ENCODE results near the gene DEFB123.

DEFB123 gene

DNA sequence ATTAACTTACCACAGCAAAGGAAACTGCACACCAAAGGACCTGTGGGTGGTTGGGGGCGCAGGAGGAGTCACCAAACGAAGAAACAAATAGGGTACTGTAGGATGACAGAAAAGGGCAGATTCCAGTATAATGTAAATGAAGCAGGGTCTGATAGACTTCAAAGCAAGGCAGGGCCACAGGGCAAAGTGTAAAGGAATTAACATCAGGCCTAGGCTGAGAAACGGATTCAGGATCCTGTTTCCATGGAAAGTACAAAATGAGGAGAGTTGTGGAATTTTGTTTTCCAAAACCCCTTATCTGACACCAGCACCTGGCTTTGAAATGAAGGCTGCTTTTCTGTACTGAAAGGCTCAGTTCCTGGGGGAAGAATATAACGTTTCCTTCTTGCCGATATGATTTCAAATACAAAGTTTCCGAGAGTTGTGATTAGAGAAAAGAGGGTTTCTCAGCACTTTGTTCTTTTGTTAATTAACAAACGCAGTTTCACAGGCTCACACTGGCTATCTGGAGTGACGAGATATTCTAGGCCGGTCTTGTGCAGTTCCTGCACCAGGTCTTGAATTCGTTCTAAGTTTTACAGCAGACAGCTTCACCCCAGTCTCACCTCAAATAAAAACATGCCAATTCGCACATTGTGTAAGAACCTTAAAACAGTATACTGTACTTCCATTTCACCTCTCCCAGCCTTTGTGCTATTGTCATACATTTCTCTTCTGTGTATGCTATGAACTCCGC lies 5.8 kb downstream of the DEFB123 start:
- Histone ChIP-seq H3F3A (ENCODE audit: low read depth) (no peaks in the 10 kb centered on the region), H3K9me3 (ENCODE audit: insufficient read depth, low read depth, low read length) (no peaks in the 10 kb centered on the region), H3K27me3 (ENCODE audit: insufficient read depth, low read length, poor library complexity, severe bottlenecking) (no peaks in the 10 kb centered on the region), H3K36me3 (ENCODE audit: insufficient read depth, low read length) (no peaks in the 10 kb centered on the region), H3K4me2 (ENCODE audit: low read depth, low read length, poor library complexity, severe bottlenecking) (no peak overlapping the region), H3K9me2 (replicated peaks; ENCODE audit: low read depth, low read length) (no peaks in the 10 kb centered on the region), H2AFZ (ENCODE audit: low read length) (no peak overlapping the region), H3K9ac (ENCODE audit: low read depth, low read length, poor library complexity, severe bottlenecking) (no peak overlapping the region), H3K4me3 (ENCODE audit: low read length, poor library complexity, severe bottlenecking) (no peak overlapping the region), H4K20me1 (ENCODE audit: insufficient read depth, low read length, poor library complexity, severe bottlenecking) (no peaks in the 10 kb centered on the region), H3K4me1 (ENCODE audit: insufficient read depth, low read length, poor library complexity, severe bottlenecking) (no peaks in the 10 kb centered on the region), H3K79me2 (ENCODE audit: insufficient read depth, low read length) (no peaks in the 10 kb centered on the region)
- TF ChIP-seq, protein P1, sequence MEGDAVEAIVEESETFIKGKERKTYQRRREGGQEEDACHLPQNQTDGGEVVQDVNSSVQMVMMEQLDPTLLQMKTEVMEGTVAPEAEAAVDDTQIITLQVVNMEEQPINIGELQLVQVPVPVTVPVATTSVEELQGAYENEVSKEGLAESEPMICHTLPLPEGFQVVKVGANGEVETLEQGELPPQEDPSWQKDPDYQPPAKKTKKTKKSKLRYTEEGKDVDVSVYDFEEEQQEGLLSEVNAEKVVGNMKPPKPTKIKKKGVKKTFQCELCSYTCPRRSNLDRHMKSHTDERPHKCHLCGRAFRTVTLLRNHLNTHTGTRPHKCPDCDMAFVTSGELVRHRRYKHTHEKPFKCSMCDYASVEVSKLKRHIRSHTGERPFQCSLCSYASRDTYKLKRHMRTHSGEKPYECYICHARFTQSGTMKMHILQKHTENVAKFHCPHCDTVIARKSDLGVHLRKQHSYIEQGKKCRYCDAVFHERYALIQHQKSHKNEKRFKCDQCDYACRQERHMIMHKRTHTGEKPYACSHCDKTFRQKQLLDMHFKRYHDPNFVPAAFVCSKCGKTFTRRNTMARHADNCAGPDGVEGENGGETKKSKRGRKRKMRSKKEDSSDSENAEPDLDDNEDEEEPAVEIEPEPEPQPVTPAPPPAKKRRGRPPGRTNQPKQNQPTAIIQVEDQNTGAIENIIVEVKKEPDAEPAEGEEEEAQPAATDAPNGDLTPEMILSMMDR (conservative IDR thresholded peaks at IDR 0.05; ENCODE audit: low read length): no peak
- TF ChIP-seq EZH2phosphoT487 (IDR thresholded peaks at IDR 0.05; ENCODE audit: borderline replicate concordance): no peak

- H4K20me1 ChIP-seq (ENCODE audit: insufficient read depth, low read length, poor library complexity, severe bottlenecking): no peaks in the 10 kb centered on the region
- no peak for TF ChIP-seq EZH2phosphoT487 (IDR thresholded peaks at IDR 0.05; ENCODE audit: borderline replicate concordance)
- no peak overlapping the region for H3K4me3 ChIP-seq (ENCODE audit: low read length, poor library complexity, severe bottlenecking)
- H3F3A ChIP-seq (ENCODE audit: low read depth): no peaks in the 10 kb centered on the region
- no peak overlapping the region for H2AFZ ChIP-seq (ENCODE audit: low read length)
- no peaks in the 10 kb centered on the region for H3K9me2 ChIP-seq (replicated peaks; ENCODE audit: low read depth, low read length)
- no peaks in the 10 kb centered on the region for H3K9me3 ChIP-seq (ENCODE audit: insufficient read depth, low read depth, low read length)
- no peaks in the 10 kb centered on the region for H3K27me3 ChIP-seq (ENCODE audit: insufficient read depth, low read length, poor library complexity, severe bottlenecking)
- H3K79me2 ChIP-seq (ENCODE audit: insufficient read depth, low read length): no peaks in the 10 kb centered on the region
- H3K36me3 ChIP-seq (ENCODE audit: insufficient read depth, low read length): no peaks in the 10 kb centered on the region
- H3K4me2 ChIP-seq (ENCODE audit: low read depth, low read length, poor library complexity, severe bottlenecking): no peak overlapping the region
- H3K4me1 ChIP-seq (ENCODE audit: insufficient read depth, low read length, poor library complexity, severe bottlenecking): no peaks in the 10 kb centered on the region
- no peak overlapping the region for H3K9ac ChIP-seq (ENCODE audit: low read depth, low read length, poor library complexity, severe bottlenecking)
Measured at GRCh38 chr20:31449511-31450414, 9.3 kb downstream of the DEFB123 start.

DNA sequence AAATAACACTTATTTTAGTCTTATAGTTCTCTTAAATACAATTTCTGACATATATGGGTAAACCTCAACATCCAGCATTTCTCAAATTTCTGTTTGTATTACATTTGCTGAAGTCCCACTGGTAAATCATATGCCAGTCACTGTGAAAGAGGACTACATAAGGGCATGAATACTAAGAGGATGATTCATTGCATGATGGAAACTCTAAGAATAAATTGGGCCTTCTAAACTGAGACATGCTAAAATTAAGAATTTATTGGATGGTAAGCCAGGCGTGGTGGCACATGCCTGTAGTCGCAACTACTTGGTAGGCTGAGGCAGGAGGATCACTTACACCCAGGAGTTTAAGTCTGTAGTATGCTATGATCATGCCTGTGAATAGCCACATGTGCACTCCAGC lies 12.1 kb downstream of the DEFB123 start:
- Histone ChIP-seq H3K27me3 (ENCODE audit: insufficient read depth, low read length, poor library complexity, severe bottlenecking) (no peaks in the 10 kb centered on the region), H3K4me3 (ENCODE audit: low read length, poor library complexity, severe bottlenecking) (no peak overlapping the region), H3K9me3 (ENCODE audit: insufficient read depth, low read depth, low read length) (no peaks in the 10 kb centered on the region), H4K20me1 (ENCODE audit: insufficient read depth, low read length, poor library complexity, severe bottlenecking) (no peaks in the 10 kb centered on the region), H3K36me3 (ENCODE audit: insufficient read depth, low read length) (no peaks in the 10 kb centered on the region), H3F3A (ENCODE audit: low read depth) (no peaks in the 10 kb centered on the region), H3K4me2 (ENCODE audit: low read depth, low read length, poor library complexity, severe bottlenecking) (no peak overlapping the region), H3K4me1 (ENCODE audit: insufficient read depth, low read length, poor library complexity, severe bottlenecking) (no peaks in the 10 kb centered on the region), H3K79me2 (ENCODE audit: insufficient read depth, low read length) (no peaks in the 10 kb centered on the region), H2AFZ (ENCODE audit: low read length) (no peak overlapping the region), H3K9me2 (replicated peaks; ENCODE audit: low read depth, low read length) (no peaks in the 10 kb centered on the region), H3K9ac (ENCODE audit: low read depth, low read length, poor library complexity, severe bottlenecking) (no peak overlapping the region)
- TF ChIP-seq EZH2phosphoT487 (IDR thresholded peaks at IDR 0.05; ENCODE audit: borderline replicate concordance): no peak
- TF ChIP-seq, protein P1 (conservative IDR thresholded peaks at IDR 0.05; ENCODE audit: low read length): no peak
